ENCODE results near the gene SMARCC2.

DNA sequence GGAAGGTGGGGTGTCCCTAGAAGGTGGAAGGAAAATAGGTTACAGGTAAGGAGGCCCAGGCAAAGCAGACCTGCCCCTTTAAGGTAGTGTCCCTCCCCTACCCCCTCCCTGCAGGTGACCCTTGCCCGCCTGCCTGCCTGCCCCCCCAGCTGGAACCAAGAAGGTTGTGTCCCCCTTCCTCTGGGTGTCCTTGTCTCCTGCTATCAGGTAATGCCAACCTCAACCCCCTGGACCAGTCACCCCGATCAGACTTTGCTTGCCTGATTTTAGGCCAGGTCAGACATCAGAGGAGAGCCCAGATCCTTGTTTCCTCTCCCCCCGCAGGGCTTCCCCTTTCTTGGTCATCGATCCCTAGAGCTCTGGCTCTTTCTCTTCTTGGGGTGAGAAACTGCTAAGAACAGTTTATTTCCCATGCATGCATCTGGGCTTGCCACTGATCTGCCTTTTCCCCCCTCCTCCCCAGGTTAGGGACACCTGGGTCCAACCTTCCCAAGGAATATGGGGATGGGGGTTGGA lies 40.7 kb upstream of the SMARCC2 start, which contains the start of gene SLC39A5:
- no peak for TF ChIP-seq EZH2phosphoT487 (IDR thresholded peaks at IDR 0.05; ENCODE audit: borderline replicate concordance, low read depth, low read length)
- TF ChIP-seq, protein P1, sequence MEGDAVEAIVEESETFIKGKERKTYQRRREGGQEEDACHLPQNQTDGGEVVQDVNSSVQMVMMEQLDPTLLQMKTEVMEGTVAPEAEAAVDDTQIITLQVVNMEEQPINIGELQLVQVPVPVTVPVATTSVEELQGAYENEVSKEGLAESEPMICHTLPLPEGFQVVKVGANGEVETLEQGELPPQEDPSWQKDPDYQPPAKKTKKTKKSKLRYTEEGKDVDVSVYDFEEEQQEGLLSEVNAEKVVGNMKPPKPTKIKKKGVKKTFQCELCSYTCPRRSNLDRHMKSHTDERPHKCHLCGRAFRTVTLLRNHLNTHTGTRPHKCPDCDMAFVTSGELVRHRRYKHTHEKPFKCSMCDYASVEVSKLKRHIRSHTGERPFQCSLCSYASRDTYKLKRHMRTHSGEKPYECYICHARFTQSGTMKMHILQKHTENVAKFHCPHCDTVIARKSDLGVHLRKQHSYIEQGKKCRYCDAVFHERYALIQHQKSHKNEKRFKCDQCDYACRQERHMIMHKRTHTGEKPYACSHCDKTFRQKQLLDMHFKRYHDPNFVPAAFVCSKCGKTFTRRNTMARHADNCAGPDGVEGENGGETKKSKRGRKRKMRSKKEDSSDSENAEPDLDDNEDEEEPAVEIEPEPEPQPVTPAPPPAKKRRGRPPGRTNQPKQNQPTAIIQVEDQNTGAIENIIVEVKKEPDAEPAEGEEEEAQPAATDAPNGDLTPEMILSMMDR (conservative IDR thresholded peaks at IDR 0.05; ENCODE audit: low read length) = no peak
